CD4-positive, alpha-beta T cell (primary cell): Measurements from ENCODE around the gene PCDH8. TPM values are rescaled to one million over a fixed set of nuclear protein-coding genes. Genes with fewer than 3 reads are reported as not detected.
A peak's percentile ranks its signal among the peaks of the same experiment; 100 is the strongest.

Experiments
- ATAC-seq: fragments of 200-7000 bp; cut with Tn5 transposase; one replicate; pipeline ENCODE4 v1.10.0; 2022; ENCODE audit warnings: mild to moderate bottlenecking; ENCODE audit not compliant: poor library complexity
- CTCF ChIA-PET: fragments of 350-600 bp; sonication (Branson Sonifier 250); formaldehyde crosslinking; loops from one replicate; lab custom pipeline; 2021; ENCODE audit warnings: antibody characterized with exemption, inconsistent platforms; lab: Charles Lee
- POLR2A ChIA-PET: fragments of 350-600 bp; sonication (Branson Sonifier 250); formaldehyde crosslinking; loops from one replicate; lab custom pipeline; 2021; ENCODE audit warnings: antibody characterized with exemption, inconsistent platforms; lab: Charles Lee
- DNase-seq, 14 experiments: peaks; one replicate each; pipeline ENCODE4 v3.0.0-alpha.2; 2013 to 2020; ENCODE audit warnings: mixed read lengths in 2 of 14
- H3K27ac ChIP-seq, 2 donors: one replicate each; pipeline versions ENCODE4 v1.5.1 to v1.7.0; 2013; ENCODE audit warnings: low read length in 2 of 2, low read depth in 1 of 2, mild to moderate bottlenecking in 1 of 2
- H3K27me3 ChIP-seq, 2 experiments: 1 replicate in 1 of 2; 2 replicates in 1 of 2; pipeline versions ENCODE4 v1.6.1 to v1.7.0; 2013; ENCODE audit warnings: low read length in 2 of 2, control low read depth in 1 of 2, mild to moderate bottlenecking in 1 of 2, moderate library complexity in 1 of 2; ENCODE audit not compliant: insufficient read depth in 2 of 2, control insufficient read depth in 1 of 2
- H3K36me3 ChIP-seq: one replicate; pipeline ENCODE4 v1.6.1; 2013; ENCODE audit warnings: low read length, control low read depth; ENCODE audit not compliant: insufficient read depth
- H3K4me1 ChIP-seq: one replicate; pipeline ENCODE4 v1.6.1; 2013; ENCODE audit warnings: low read length, control low read depth; ENCODE audit not compliant: insufficient read depth
- H3K4me3 ChIP-seq: one replicate; pipeline ENCODE4 v1.5.1; 2013; ENCODE audit warnings: mild to moderate bottlenecking, low read length, moderate library complexity
- H3K9me3 ChIP-seq, 2 experiments: 1 replicate in 1 of 2; 2 replicates in 1 of 2; pipeline versions ENCODE4 v1.6.1 to v1.7.0; 2013; ENCODE audit warnings: low read length in 2 of 2, mild to moderate bottlenecking in 2 of 2, control low read depth in 1 of 2, moderate library complexity in 1 of 2; ENCODE audit not compliant: control insufficient read depth in 1 of 2, insufficient read depth in 1 of 2
- H3K27ac Mint-ChIP-seq: one replicate; pipeline ENCODE4 v1.8.0; 2020; ENCODE audit warnings: mixed read lengths
- H3K27me3 Mint-ChIP-seq: one replicate; pipeline ENCODE4 v1.8.0; 2021; ENCODE audit warnings: mixed read lengths
- H3K36me3 Mint-ChIP-seq: one replicate; pipeline ENCODE4 v1.8.0; 2021; ENCODE audit warnings: low read depth, mixed read lengths
- H3K4me1 Mint-ChIP-seq: one replicate; pipeline ENCODE4 v1.8.0; 2021; ENCODE audit warnings: low read depth, mixed read lengths
- H3K4me3 Mint-ChIP-seq: one replicate; pipeline ENCODE4 v1.8.0; 2020; ENCODE audit warnings: mild to moderate bottlenecking, mixed read lengths
- H3K9me3 Mint-ChIP-seq: one replicate; pipeline ENCODE4 v1.8.0; 2020; ENCODE audit warnings: mixed read lengths
- intact Hi-C, 2 experiments: fragments of 100-400 bp; cut with DNase I in 1 of 2; cut with micrococcal nuclease in 1 of 2; formaldehyde crosslinking; loops; one replicate each; pipeline versions ENCODE4 v1.15.1 to v1.9.0; 2023 to 2025; cut with DNase I, micrococcal nuclease
- total RNA-seq, 174 experiments: library from RNA in 2 of 174; stranded (reverse) in 2 of 174; gene quantifications; one replicate each; pipeline ENCODE4 v1.2.3 and lab custom pipeline; 2021 to 2026
- TF ChIP-seq, protein P1 (sequence below): fragments of 200-600 bp; IDR thresholded peaks from one replicate; pipeline ENCODE4 v1.8.0; 2022; ENCODE audit warnings: antibody characterized with exemption, mild to moderate bottlenecking

PCDH8 gene
- total RNA-seq, 2 experiments from 2014 or later, result not detected

GRCh38 chr13:52844836-52845235 lies 3.6 kb downstream of the PCDH8 start:
- ChIA-PET POLR2A (no interaction called here), CTCF (no interaction called here)
- H3K36me3 ChIP-seq, result no peaks in the 10 kb centered on the region
- Mint-ChIP-seq H3K9me3 (no peaks in the 10 kb centered on the region), H3K4me3 (peak overlapping the region; percentile 63), H3K27ac (no peak overlapping the region), H3K4me1 (peaks cover 24% of the 10 kb centered on the region), H3K36me3 (no peaks in the 10 kb centered on the region), H3K27me3 (peaks cover 67% of the 10 kb centered on the region)
- TF ChIP-seq, protein P1, sequence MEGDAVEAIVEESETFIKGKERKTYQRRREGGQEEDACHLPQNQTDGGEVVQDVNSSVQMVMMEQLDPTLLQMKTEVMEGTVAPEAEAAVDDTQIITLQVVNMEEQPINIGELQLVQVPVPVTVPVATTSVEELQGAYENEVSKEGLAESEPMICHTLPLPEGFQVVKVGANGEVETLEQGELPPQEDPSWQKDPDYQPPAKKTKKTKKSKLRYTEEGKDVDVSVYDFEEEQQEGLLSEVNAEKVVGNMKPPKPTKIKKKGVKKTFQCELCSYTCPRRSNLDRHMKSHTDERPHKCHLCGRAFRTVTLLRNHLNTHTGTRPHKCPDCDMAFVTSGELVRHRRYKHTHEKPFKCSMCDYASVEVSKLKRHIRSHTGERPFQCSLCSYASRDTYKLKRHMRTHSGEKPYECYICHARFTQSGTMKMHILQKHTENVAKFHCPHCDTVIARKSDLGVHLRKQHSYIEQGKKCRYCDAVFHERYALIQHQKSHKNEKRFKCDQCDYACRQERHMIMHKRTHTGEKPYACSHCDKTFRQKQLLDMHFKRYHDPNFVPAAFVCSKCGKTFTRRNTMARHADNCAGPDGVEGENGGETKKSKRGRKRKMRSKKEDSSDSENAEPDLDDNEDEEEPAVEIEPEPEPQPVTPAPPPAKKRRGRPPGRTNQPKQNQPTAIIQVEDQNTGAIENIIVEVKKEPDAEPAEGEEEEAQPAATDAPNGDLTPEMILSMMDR, result no peak
- H3K9me3 ChIP-seq, result peaks cover 0 to 43% of the 10 kb centered on the region in 2 experiments
- intact Hi-C loops, result no loop called here
- no peak for ATAC-seq
- H3K4me3 ChIP-seq, result no peak overlapping the region
- DNase-seq, result no peak
- H3K27ac ChIP-seq, result no peak overlapping the region
- peaks cover 17% of the 10 kb centered on the region for H3K4me1 ChIP-seq
- peaks cover 45 to 56% of the 10 kb centered on the region in 2 experiments for H3K27me3 ChIP-seq

GRCh38 chr13:52842441-52842840 lies 6.0 kb downstream of the PCDH8 start:
- Mint-ChIP-seq H3K4me1 (peaks cover 9% of the 10 kb centered on the region), H3K27me3 (peaks cover 68% of the 10 kb centered on the region), H3K4me3 (no peak overlapping the region), H3K9me3 (no peaks in the 10 kb centered on the region), H3K27ac (no peak overlapping the region), H3K36me3 (no peaks in the 10 kb centered on the region)
- Histone ChIP-seq H3K27ac (no peak overlapping the region), H3K9me3 (peaks cover 0 to 25% of the 10 kb centered on the region in 2 experiments), H3K27me3 (peaks cover 24 to 34% of the 10 kb centered on the region in 2 experiments), H3K4me3 (no peak overlapping the region), H3K36me3 (no peaks in the 10 kb centered on the region), H3K4me1 (peaks cover 14% of the 10 kb centered on the region)
- DNase-seq (no peak), ATAC-seq (no peak)
- POLR2A ChIA-PET, result no interaction called here
- CTCF ChIA-PET, result no interaction called here
- TF ChIP-seq, protein P1, result no peak
- intact Hi-C loops, result no loop called here

- Histone ChIP-seq H3K27ac (no peak overlapping the region), H3K9me3 (peaks cover 0 to 5% of the 10 kb centered on the region in 2 experiments), H3K27me3 (peaks cover 12 to 21% of the 10 kb centered on the region in 2 experiments), H3K36me3 (no peaks in the 10 kb centered on the region), H3K4me3 (no peak overlapping the region), H3K4me1 (no peaks in the 10 kb centered on the region)
- ChIA-PET CTCF (no interaction called here), POLR2A (no interaction called here)
- H3K4me1 Mint-ChIP-seq, result peaks cover 7% of the 10 kb centered on the region
- peaks cover 67% of the 10 kb centered on the region for H3K27me3 Mint-ChIP-seq
- intact Hi-C loops, result no loop called here
- H3K9me3 Mint-ChIP-seq, result no peaks in the 10 kb centered on the region
- ATAC-seq (no peak), DNase-seq (no peak)
- TF ChIP-seq, protein P1, result no peak
- H3K4me3 Mint-ChIP-seq, result no peak overlapping the region
- no peaks in the 10 kb centered on the region for H3K36me3 Mint-ChIP-seq
- H3K27ac Mint-ChIP-seq, result no peak overlapping the region
Observed at GRCh38 chr13:52840066-52840465, 8.4 kb downstream of the PCDH8 start.
